ENCODE measurements around the gene HERPUD1.

The HERPUD1 gene

GRCh38 chr16:56910654-56911539, 21.0 kb upstream of the HERPUD1 start:
- no peak for DNase-seq (ENCODE audit: low read depth, low spot score)

- no peak for DNase-seq (ENCODE audit: low read depth, low spot score)
These were observed 20.0 kb upstream of the HERPUD1 start for GRCh38 chr16:56911771-56912571.

GRCh38 chr16:56912746-56913708, 18.9 kb upstream of the HERPUD1 start:
- DNase-seq (ENCODE audit: low read depth, low spot score) = no peak

- DNase-seq (ENCODE audit: low read depth, low spot score) = no peak
These were observed 17.0 kb upstream of the HERPUD1 start for GRCh38 chr16:56914896-56915295.

- peak; percentile 75 for DNase-seq (ENCODE audit: low read depth, low spot score)
These were observed 16.4 kb upstream of the HERPUD1 start for GRCh38 chr16:56915336-56916119.

- no peak for DNase-seq (ENCODE audit: low read depth, low spot score)
These were observed 15.2 kb upstream of the HERPUD1 start for GRCh38 chr16:56916571-56917403.

GRCh38 chr16:56918467-56919012, 13.4 kb upstream of the HERPUD1 start:
- no peak for DNase-seq (ENCODE audit: low read depth, low spot score)

GRCh38 chr16:56919099-56919800, 12.7 kb upstream of the HERPUD1 start:
- no peak for DNase-seq (ENCODE audit: low read depth, low spot score)

- no peak for DNase-seq (ENCODE audit: low read depth, low spot score)
These were observed 10.4 kb upstream of the HERPUD1 start for GRCh38 chr16:56921571-56921970.

- no peak for DNase-seq (ENCODE audit: low read depth, low spot score)
These were observed 8.4 kb upstream of the HERPUD1 start for GRCh38 chr16:56923481-56924091.

GRCh38 chr16:56927471-56927870, 4.5 kb upstream of the HERPUD1 start:
- DNase-seq (ENCODE audit: low read depth, low spot score) = no peak

GRCh38 chr16:56929639-56930038, 2.3 kb upstream of the HERPUD1 start:
- DNase-seq (ENCODE audit: low read depth, low spot score) = no peak

GRCh38 chr16:56930486-56931270, 1.3 kb upstream of the HERPUD1 start:
- DNase-seq (ENCODE audit: low read depth, low spot score) = peak; percentile 84

GRCh38 chr16:56931271-56931891, 561 bp upstream of the HERPUD1 start:
- no peak for DNase-seq (ENCODE audit: low read depth, low spot score)

GRCh38 chr16:56932721-56933619, 1.0 kb downstream of the HERPUD1 start:
- no peak for DNase-seq (ENCODE audit: low read depth, low spot score)
